ENCODE data around the gene DIS3L2. TPM values are rescaled to one million over a fixed set of nuclear protein-coding genes. Genes with fewer than 3 reads are reported as not detected.

The DIS3L2 gene
- total and polyA plus RNA-seq, 2 of the 8 experiments (the other 6 are each of a cell fraction or from before 2014, with no cell fraction given): 11.5 to 21.6 TPM

GRCh38 chr2:232327105-232328031 lies 365.9 kb downstream of the DIS3L2 start:
- 63% methylated on average over 12 of the region's 12 CpGs; no CpG with 5 or more reads in 1 of the 2 experiments for WGBS, 2 experiments (ENCODE audit: extremely low coverage in 1 of 2, insufficient coverage in 1 of 2, insufficient read length in 1 of 2, insufficient replicate concordance in 2 of 2, low coverage in 1 of 2, low lambda C conversion rate in 2 of 2, missing lambda C conversion rate in 1 of 2)
- FAIRE-seq: peak; percentile 92
- TF ChIP-seq JUND (IDR thresholded peaks at IDR 0.05; ENCODE audit: low read length) (no peak), HDAC6 (IDR thresholded peaks at IDR 0.05; ENCODE audit: low read depth, low read length) (no peak), CTCF (IDR thresholded peaks at IDR 0.05; ENCODE audit: control extremely low read depth in 1 of 3, insufficient read depth in 1 of 3, low read depth in 1 of 3, low read length in 3 of 3) (peak in 2 of 3 experiments; percentile 88 to 90; a peak in 3 of 4 replicates), TEAD4 (IDR thresholded peaks at IDR 0.05; ENCODE audit: low read depth, low read length) (0 out of 2 replicates have a peak, but pooled peaks have one; percentile 31), SP1 (IDR thresholded peaks at IDR 0.05; ENCODE audit: low read depth, low read length) (no peak)

More at GRCh38 chr2:232327105-232328031, 365.9 kb downstream of the DIS3L2 start:
- Histone ChIP-seq H2BK12ac (ENCODE audit: low read depth, low read length) (no peak overlapping the region), H3K4me2 (ENCODE audit: insufficient read depth in 1 of 2, low read depth in 2 of 2, low read length in 2 of 2) (no peak overlapping the region), H3K14ac (ENCODE audit: insufficient read length) (no peak overlapping the region), H4K5ac (ENCODE audit: insufficient read length, low read depth, low read length) (no peak overlapping the region), H3K56ac (replicated peaks; ENCODE audit: insufficient read length, low read depth, low read length) (no peak overlapping the region), H4K20me1 (replicated peaks in 1 of 2; ENCODE audit: control insufficient read depth in 1 of 2, insufficient read depth in 2 of 2, low read length in 2 of 2) (no peaks in the 10 kb centered on the region), H3K36me3 (ENCODE audit: control insufficient read depth in 2 of 4, insufficient read depth in 4 of 4, low read length in 3 of 4) (no peaks in the 10 kb centered on the region), H3K79me1 (ENCODE audit: low read depth, low read length) (no peaks in the 10 kb centered on the region), H2AK5ac (ENCODE audit: low read depth, low read length) (peak overlapping the region; percentile 90; the same call in 1 of the 2 replicates), H2AFZ (ENCODE audit: low read length) (no peak overlapping the region), H3K18ac (ENCODE audit: extremely low read depth, low read length) (no peak overlapping the region), H3K27me3 (replicated peaks in 1 of 4; ENCODE audit: control insufficient read depth in 3 of 4, extremely low read depth in 1 of 4, insufficient read depth in 3 of 4, low read length in 3 of 4) (no peaks in the 10 kb centered on the region), H2BK120ac (replicated peaks; ENCODE audit: low read depth, low read length) (no peak overlapping the region), H2BK20ac (ENCODE audit: low read length) (0 out of 2 replicates have a peak overlapping the region, but pooled peaks have one; percentile 7), H3K79me2 (ENCODE audit: control insufficient read depth in 1 of 2, insufficient read depth in 2 of 2, low read length in 2 of 2) (no peaks in the 10 kb centered on the region), H2BK5ac (ENCODE audit: low read depth, low read length) (no peak overlapping the region), H3K4me1 (replicated peaks in 1 of 4; ENCODE audit: control insufficient read depth in 3 of 4, insufficient read depth in 4 of 4, low read length in 3 of 4) (peaks cover 0 to 18% (median 10%) of the 10 kb centered on the region in 4 experiments; a peak in 6 of 7 replicates), H3K9ac (replicated peaks in 1 of 4; ENCODE audit: extremely low read depth in 1 of 4, low read depth in 3 of 4, low read length in 3 of 4) (no peak overlapping the region), H4K8ac (ENCODE audit: extremely low read depth, insufficient read depth, low read length) (no peak overlapping the region), H4K91ac (replicated peaks; ENCODE audit: insufficient read length, low read length) (no peak overlapping the region), H3K27ac (ENCODE audit: low read depth, low read length) (no peak overlapping the region), H3K4me3 (ENCODE audit: extremely low read depth in 1 of 4, insufficient read depth in 2 of 4, low read depth in 3 of 4, low read length in 4 of 4) (no peak overlapping the region), H2BK15ac (ENCODE audit: low read length) (no peak overlapping the region), H3K23me2 (ENCODE audit: low read depth, low read length) (no peaks in the 10 kb centered on the region), H3K9me3 (ENCODE audit: insufficient read depth in 2 of 2, low read depth in 1 of 2, low read length in 1 of 2) (no peaks in the 10 kb centered on the region), H3K4ac (replicated peaks; ENCODE audit: insufficient read length, low read depth, low read length) (no peak overlapping the region), H3K23ac (ENCODE audit: insufficient read length) (no peak overlapping the region)
- peak; percentile 77 to 99 for DNase-seq (ENCODE audit: low read depth in 1 of 2, low spot score in 2 of 2)
- POLR2A ChIA-PET (ENCODE audit: partially characterized antibody): no interaction called here
- CTCF ChIA-PET (ENCODE audit: partially characterized antibody): interaction anchor here (0.6 to 10.9 kb wide), 40 partner anchors 9 to 432 kb away, joined by 3 to 124 read pairs (median 5); partner anchors contain the start of gene NPPC

Measured in H1 (cell line).